Endodermal cell (in vitro differentiated cells): ENCODE data around the gene MYL5. TPM values are rescaled to one million over a fixed set of nuclear protein-coding genes. Genes with fewer than 3 reads are reported as not detected.

Experiments used
- DNase-seq: peaks from one replicate; pipeline ENCODE4 v3.0.0-alpha.2; 2017
- H3K27ac ChIP-seq: 2 replicates; pipeline ENCODE4 v1.5.1; 2013; ENCODE audit warnings: mild to moderate bottlenecking, low read depth, low read length, moderate library complexity
- H3K27me3 ChIP-seq: 2 replicates; pipeline ENCODE4 v1.6.1; 2013; ENCODE audit warnings: mild to moderate bottlenecking, low read length, moderate library complexity; ENCODE audit not compliant: insufficient read depth, control insufficient read depth, poor library complexity, severe bottlenecking
- H3K36me3 ChIP-seq: 2 replicates; pipeline ENCODE4 v1.7.0; 2013; ENCODE audit warnings: mild to moderate bottlenecking, low read length, moderate library complexity; ENCODE audit not compliant: control insufficient read depth, insufficient read depth
- H3K4me1 ChIP-seq: one replicate; pipeline ENCODE4 v1.7.0; 2013; ENCODE audit warnings: low read length; ENCODE audit not compliant: control insufficient read depth, insufficient read depth
- H3K4me3 ChIP-seq: 2 replicates; pipeline ENCODE4 v1.5.1; 2013; ENCODE audit warnings: mild to moderate bottlenecking, low read length, moderate library complexity
- H3K9ac ChIP-seq: 2 replicates; pipeline ENCODE4 v1.6.1; 2013; ENCODE audit warnings: mild to moderate bottlenecking, low read length, moderate library complexity; ENCODE audit not compliant: poor library complexity, severe bottlenecking; ENCODE audit errors: extremely low read depth
- H3K9me3 ChIP-seq: 2 replicates; pipeline ENCODE4 v1.6.1; 2013; ENCODE audit warnings: mild to moderate bottlenecking, low read length, moderate library complexity; ENCODE audit not compliant: control insufficient read depth
- H3K27ac Mint-ChIP-seq: 2 replicates; pipeline ENCODE4 v1.8.0; 2020; ENCODE audit warnings: mixed read lengths
- H3K27me3 Mint-ChIP-seq: 2 replicates; pipeline ENCODE4 v1.8.0; 2021; ENCODE audit warnings: mild to moderate bottlenecking, mixed read lengths; ENCODE audit not compliant: insufficient read depth
- H3K36me3 Mint-ChIP-seq: 2 replicates; pipeline ENCODE4 v1.8.0; 2020; ENCODE audit warnings: low read depth, mixed read lengths
- H3K4me1 Mint-ChIP-seq: 2 replicates; pipeline ENCODE4 v1.8.0; 2020; ENCODE audit warnings: mixed read lengths
- H3K4me3 Mint-ChIP-seq: 2 replicates; pipeline ENCODE4 v1.8.0; 2020; ENCODE audit warnings: mild to moderate bottlenecking, moderate library complexity, mixed read lengths
- H3K9me3 Mint-ChIP-seq: 2 replicates; pipeline ENCODE4 v1.8.0; 2020; ENCODE audit warnings: mild to moderate bottlenecking, mixed read lengths
- WGBS, 2 experiments: methylation state at CpG; one replicate each; pipeline versions ENCODE4 v1.1.5 to v1.1.7; 2013; ENCODE audit warnings: missing lambda C conversion rate in 2 of 2, mixed read lengths in 1 of 2; ENCODE audit not compliant: insufficient coverage in 1 of 2, insufficient read length in 1 of 2; 5-methylcytosine and 5-hydroxymethylcytosine counted together
- total RNA-seq, 2 donors: library from RNA; stranded (reverse); fragmentation: NEBNext Ultra II Directional in 1 of 2; extraction: Animal tissue kit (Norgen Biotek cat#: 25700) in 1 of 2; gene quantifications; 2 replicates in 1 of 2; 3 replicates in 1 of 2; pipeline ENCODE4 v1.2.1, GENCODE V29; 2021
- TF ChIP-seq, protein P1 (sequence below): fragments of 200-600 bp; sonication (generic); conservative IDR thresholded peaks from 2 replicates; pipeline ENCODE4 v1.5.0; 2021; ENCODE audit warnings: antibody characterized with exemption, mild to moderate bottlenecking

MYL5 gene
- total RNA-seq, 2 donors from 2014 or later = 20.0 to 23.4 TPM

DNA sequence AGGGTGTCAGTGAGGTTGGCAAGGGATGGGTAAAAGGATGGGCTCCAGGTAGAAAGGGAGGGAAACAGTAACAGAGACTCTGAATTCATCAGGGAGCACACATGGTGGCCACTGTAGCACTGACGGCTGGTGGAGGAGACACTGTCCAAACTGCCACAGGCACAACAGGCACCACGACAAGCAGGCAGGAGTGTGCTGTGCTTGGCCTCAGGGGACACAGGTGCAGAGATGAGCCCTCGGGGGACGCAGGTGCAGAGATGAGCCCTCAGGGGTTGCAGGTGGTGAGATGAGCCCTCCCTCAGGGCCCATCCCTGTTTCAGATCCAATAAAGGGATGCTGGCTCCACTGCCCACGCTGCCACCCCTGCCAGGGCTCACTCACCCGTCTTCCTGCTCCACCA lies 41.4 kb upstream of the MYL5 start:
- 90 to 92% methylated on average over 2 to 6 of the region's 6 CpGs for WGBS, 2 experiments
- Histone ChIP-seq H3K9me3 (no peaks in the 10 kb centered on the region), H3K27ac (no peak overlapping the region), H3K27me3 (no peaks in the 10 kb centered on the region), H3K9ac (no peak overlapping the region), H3K4me3 (no peak overlapping the region), H3K4me1 (no peaks in the 10 kb centered on the region), H3K36me3 (no peaks in the 10 kb centered on the region)
- H3K36me3 Mint-ChIP-seq = no peaks in the 10 kb centered on the region
- TF ChIP-seq, protein P1, sequence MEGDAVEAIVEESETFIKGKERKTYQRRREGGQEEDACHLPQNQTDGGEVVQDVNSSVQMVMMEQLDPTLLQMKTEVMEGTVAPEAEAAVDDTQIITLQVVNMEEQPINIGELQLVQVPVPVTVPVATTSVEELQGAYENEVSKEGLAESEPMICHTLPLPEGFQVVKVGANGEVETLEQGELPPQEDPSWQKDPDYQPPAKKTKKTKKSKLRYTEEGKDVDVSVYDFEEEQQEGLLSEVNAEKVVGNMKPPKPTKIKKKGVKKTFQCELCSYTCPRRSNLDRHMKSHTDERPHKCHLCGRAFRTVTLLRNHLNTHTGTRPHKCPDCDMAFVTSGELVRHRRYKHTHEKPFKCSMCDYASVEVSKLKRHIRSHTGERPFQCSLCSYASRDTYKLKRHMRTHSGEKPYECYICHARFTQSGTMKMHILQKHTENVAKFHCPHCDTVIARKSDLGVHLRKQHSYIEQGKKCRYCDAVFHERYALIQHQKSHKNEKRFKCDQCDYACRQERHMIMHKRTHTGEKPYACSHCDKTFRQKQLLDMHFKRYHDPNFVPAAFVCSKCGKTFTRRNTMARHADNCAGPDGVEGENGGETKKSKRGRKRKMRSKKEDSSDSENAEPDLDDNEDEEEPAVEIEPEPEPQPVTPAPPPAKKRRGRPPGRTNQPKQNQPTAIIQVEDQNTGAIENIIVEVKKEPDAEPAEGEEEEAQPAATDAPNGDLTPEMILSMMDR = no peak
- H3K9me3 Mint-ChIP-seq = peaks cover 17% of the 10 kb centered on the region
- no peak for DNase-seq
- H3K4me3 Mint-ChIP-seq = no peak overlapping the region
- no peaks in the 10 kb centered on the region for H3K27me3 Mint-ChIP-seq
- no peak overlapping the region for H3K27ac Mint-ChIP-seq
- H3K4me1 Mint-ChIP-seq = no peaks in the 10 kb centered on the region

DNA sequence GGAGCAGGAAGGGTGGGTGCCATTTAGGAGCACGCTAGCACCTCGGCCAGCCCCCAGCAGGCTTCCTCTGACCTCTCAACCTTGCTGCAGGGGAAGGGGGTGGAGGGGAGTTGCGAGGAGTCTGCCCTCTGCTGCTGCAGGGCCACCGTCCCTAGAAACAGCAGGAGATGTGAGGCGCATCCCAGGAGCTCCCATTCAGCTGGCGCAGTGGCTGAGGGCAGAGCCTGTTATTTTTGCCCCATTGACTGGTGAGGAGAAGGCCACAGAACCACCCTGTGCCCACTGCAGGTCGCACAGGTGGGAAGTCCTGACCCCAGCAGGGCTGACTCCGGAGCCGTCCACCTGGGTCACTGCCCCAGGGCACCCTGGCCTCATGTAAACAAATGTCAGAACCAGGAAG lies 40.9 kb upstream of the MYL5 start:
- no peak overlapping the region for H3K4me3 ChIP-seq
- no peaks in the 10 kb centered on the region for H3K27me3 ChIP-seq
- no peaks in the 10 kb centered on the region for H3K4me1 Mint-ChIP-seq
- no peaks in the 10 kb centered on the region for H3K36me3 Mint-ChIP-seq
- H3K4me1 ChIP-seq = no peaks in the 10 kb centered on the region
- H3K36me3 ChIP-seq = no peaks in the 10 kb centered on the region
- H3K9me3 Mint-ChIP-seq = peaks cover 17% of the 10 kb centered on the region
- H3K27me3 Mint-ChIP-seq = no peaks in the 10 kb centered on the region
- WGBS, 2 experiments = 73 to 85% methylated on average over 7 to 9 of the region's 9 CpGs
- DNase-seq = peak; percentile 44
- no peak overlapping the region for H3K27ac ChIP-seq
- no peak overlapping the region for H3K4me3 Mint-ChIP-seq
- H3K9ac ChIP-seq = no peak overlapping the region
- H3K27ac Mint-ChIP-seq = no peak overlapping the region
- no peaks in the 10 kb centered on the region for H3K9me3 ChIP-seq
- TF ChIP-seq, protein P1 = no peak

DNA sequence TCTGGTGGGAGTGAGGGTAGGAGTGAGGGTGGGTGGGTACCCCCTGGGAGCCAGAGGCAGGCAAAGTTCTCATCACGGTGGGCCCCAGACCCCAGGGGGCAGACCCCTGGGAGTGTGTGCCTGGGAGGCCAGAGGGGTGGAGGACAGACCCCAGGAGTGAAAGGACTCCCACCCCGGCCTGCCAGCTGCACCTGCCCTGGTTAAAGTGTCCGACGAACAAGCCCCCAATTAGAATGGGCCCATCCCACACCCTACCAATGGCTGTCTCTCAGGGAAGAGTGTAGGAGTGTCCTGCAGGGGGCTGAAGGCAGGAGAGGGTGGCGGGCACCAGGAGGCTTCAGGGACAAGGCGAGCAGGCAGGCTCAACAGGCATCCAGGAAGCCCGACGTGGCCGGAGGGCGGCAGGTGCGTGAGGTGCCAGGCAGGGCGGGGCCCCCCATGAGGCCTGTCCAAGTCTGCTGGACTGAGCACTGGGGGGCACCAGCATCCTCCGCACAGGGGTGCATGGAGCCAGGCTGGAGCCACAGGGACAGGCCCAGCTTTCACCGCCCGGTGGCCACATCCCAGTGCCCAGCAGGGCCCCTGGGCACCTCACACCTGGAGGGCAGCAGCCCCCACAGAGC lies 40.3 kb upstream of the MYL5 start:
- Histone ChIP-seq H3K27ac (no peak overlapping the region), H3K4me1 (no peaks in the 10 kb centered on the region), H3K27me3 (no peaks in the 10 kb centered on the region), H3K4me3 (no peak overlapping the region), H3K9me3 (no peaks in the 10 kb centered on the region), H3K36me3 (no peaks in the 10 kb centered on the region), H3K9ac (no peak overlapping the region)
- peak; percentile 50 for DNase-seq
- Mint-ChIP-seq H3K27me3 (no peaks in the 10 kb centered on the region), H3K27ac (no peak overlapping the region), H3K9me3 (peaks cover 17% of the 10 kb centered on the region), H3K36me3 (no peaks in the 10 kb centered on the region), H3K4me3 (no peak overlapping the region), H3K4me1 (no peaks in the 10 kb centered on the region)
- 84 to 89% methylated on average over 6 to 15 of the region's 15 CpGs for WGBS, 2 experiments
- TF ChIP-seq, protein P1 = peak; percentile 29
